Measurements from ENCODE around the gene ANKS4B. TPM values are rescaled to one million over a fixed set of nuclear protein-coding genes. Genes with fewer than 3 reads are reported as not detected.

Gene ANKS4B
- total RNA-seq, 1 experiment from 2014 or later: not detected

DNA sequence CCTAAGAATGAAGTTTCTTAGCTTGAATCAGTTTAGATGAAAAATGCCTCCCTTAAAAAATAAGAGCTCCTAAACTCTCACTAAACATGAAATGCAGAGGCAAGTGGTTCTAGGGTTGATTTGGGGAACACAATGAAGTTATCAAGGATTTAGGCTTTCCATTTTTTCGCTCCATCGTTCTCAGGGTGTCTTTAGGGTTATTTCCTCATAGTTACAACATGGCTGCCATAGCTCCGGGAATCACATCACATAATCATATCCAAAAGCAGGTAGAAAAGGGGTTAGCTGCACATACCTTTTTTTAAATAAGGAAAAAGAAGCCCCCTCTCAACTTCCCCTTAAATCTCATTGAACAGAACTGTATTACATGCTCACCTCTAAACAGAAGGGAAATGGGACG lies 43.5 kb upstream of the ANKS4B start:
- ATAC-seq (no peak), DNase-seq (ENCODE audit: low read depth, low spot score) (no peak)
- BruUV-seq (replicated peaks): no TSS peak
- Histone ChIP-seq H3K4me3 (ENCODE audit: low read depth in 2 of 2, low read length in 2 of 2) (no peak overlapping the region), H3K27me3 (ENCODE audit: control insufficient read depth, insufficient read depth, low read length) (0 out of 2 replicates have a peak, but pooled peaks cover 2% of the 10 kb centered on the region), H3K9me3 (ENCODE audit: control insufficient read depth, insufficient read depth, low read depth, low read length) (no peaks in the 10 kb centered on the region), H3K27ac (ENCODE audit: low read length) (no peak overlapping the region), H3K36me3 (ENCODE audit: control insufficient read depth, insufficient read depth, low read length) (no peaks in the 10 kb centered on the region), H3K4me1 (ENCODE audit: control insufficient read depth, insufficient read depth, low read length) (0 out of 2 replicates have a peak, but pooled peaks cover 4% of the 10 kb centered on the region)
- no peak for TF ChIP-seq SIN3A (IDR thresholded peaks at IDR 0.05; ENCODE audit: borderline replicate concordance, insufficient read depth, low read depth, low read length)
- CTCF ChIA-PET: interaction anchor here (0.8 kb wide), 1 partner anchor 111 kb away, joined by 5 read pairs; no protein-coding TSS in a partner anchor
- POLR2A ChIA-PET: no interaction called here
- intact Hi-C loops (cut with micrococcal nuclease; ENCODE audit: unreplicated experiment) (loop anchor here (10.0 kb wide), 1 partner anchor 85 kb away; the partner anchor contains the start of gene CRYM), in situ Hi-C loops (cut with HindIII; ENCODE audit: low pct_unique_long_range_greater_than_20kb, low sequenced_read_pairs) (loop anchor here (25.0 kb wide), 1 partner anchor 97 kb away; the partner anchor contains the start of gene CRYM)

DNA sequence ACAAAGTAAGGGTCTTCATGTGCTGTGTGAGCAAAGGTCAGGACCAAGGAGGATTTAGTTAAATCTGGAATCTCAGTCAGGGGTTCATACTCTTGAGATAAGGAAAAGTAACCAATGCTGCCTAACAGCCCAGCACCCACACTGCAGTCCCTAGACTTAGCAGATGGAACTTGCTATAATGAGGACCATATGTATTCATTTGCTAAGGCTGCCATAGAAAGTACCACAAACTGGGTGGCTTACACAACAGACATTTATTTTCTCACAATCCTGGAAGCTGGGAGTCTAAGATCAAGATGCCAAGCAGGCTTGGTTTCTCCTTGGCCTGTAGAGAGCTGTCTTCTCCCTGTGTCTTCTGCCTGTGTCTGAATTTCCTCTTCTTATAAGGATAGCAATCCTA lies 42.9 kb upstream of the ANKS4B start:
- H3K9me3 ChIP-seq (ENCODE audit: control insufficient read depth, insufficient read depth, low read depth, low read length): no peaks in the 10 kb centered on the region
- ATAC-seq: no peak

More for the DNA sequence above, 42.9 kb upstream of the ANKS4B start:
- Histone ChIP-seq H3K36me3 (ENCODE audit: control insufficient read depth, insufficient read depth, low read length) (no peaks in the 10 kb centered on the region), H3K4me3 (ENCODE audit: low read depth in 2 of 2, low read length in 2 of 2) (no peak overlapping the region), H3K27me3 (ENCODE audit: control insufficient read depth, insufficient read depth, low read length) (0 out of 2 replicates have a peak, but pooled peaks cover 2% of the 10 kb centered on the region), H3K27ac (ENCODE audit: low read length) (no peak overlapping the region), H3K4me1 (ENCODE audit: control insufficient read depth, insufficient read depth, low read length) (0 out of 2 replicates have a peak, but pooled peaks cover 4% of the 10 kb centered on the region)
- intact Hi-C loops (cut with micrococcal nuclease; ENCODE audit: unreplicated experiment) (loop anchor here (10.0 kb wide), 1 partner anchor 84 kb away; the partner anchor contains the start of gene CRYM), in situ Hi-C loops (cut with HindIII; ENCODE audit: low pct_unique_long_range_greater_than_20kb, low sequenced_read_pairs) (loop anchor here (25.0 kb wide), 1 partner anchor 97 kb away; the partner anchor contains the start of gene CRYM)
- POLR2A ChIA-PET: interaction anchor here (0.5 kb wide), 1 partner anchor 11 kb away, joined by 5 read pairs; no protein-coding TSS in a partner anchor
- TF ChIP-seq, protein P1, sequence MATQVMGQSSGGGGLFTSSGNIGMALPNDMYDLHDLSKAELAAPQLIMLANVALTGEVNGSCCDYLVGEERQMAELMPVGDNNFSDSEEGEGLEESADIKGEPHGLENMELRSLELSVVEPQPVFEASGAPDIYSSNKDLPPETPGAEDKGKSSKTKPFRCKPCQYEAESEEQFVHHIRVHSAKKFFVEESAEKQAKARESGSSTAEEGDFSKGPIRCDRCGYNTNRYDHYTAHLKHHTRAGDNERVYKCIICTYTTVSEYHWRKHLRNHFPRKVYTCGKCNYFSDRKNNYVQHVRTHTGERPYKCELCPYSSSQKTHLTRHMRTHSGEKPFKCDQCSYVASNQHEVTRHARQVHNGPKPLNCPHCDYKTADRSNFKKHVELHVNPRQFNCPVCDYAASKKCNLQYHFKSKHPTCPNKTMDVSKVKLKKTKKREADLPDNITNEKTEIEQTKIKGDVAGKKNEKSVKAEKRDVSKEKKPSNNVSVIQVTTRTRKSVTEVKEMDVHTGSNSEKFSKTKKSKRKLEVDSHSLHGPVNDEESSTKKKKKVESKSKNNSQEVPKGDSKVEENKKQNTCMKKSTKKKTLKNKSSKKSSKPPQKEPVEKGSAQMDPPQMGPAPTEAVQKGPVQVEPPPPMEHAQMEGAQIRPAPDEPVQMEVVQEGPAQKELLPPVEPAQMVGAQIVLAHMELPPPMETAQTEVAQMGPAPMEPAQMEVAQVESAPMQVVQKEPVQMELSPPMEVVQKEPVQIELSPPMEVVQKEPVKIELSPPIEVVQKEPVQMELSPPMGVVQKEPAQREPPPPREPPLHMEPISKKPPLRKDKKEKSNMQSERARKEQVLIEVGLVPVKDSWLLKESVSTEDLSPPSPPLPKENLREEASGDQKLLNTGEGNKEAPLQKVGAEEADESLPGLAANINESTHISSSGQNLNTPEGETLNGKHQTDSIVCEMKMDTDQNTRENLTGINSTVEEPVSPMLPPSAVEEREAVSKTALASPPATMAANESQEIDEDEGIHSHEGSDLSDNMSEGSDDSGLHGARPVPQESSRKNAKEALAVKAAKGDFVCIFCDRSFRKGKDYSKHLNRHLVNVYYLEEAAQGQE (IDR thresholded peaks at IDR 0.05; ENCODE audit: insufficient read depth in 1 of 2, low read depth in 2 of 2, low read length in 1 of 2): no peak
- TF ChIP-seq POLR2AphosphoS5 (IDR thresholded peaks at IDR 0.05; ENCODE audit: low read depth, low read length) (no peak), SIN3A (IDR thresholded peaks at IDR 0.05; ENCODE audit: borderline replicate concordance, insufficient read depth, low read depth, low read length) (no peak), TCF7L2 (IDR thresholded peaks at IDR 0.05; ENCODE audit: low read depth, low read length) (no peak)
- TF ChIP-seq, protein P2, sequence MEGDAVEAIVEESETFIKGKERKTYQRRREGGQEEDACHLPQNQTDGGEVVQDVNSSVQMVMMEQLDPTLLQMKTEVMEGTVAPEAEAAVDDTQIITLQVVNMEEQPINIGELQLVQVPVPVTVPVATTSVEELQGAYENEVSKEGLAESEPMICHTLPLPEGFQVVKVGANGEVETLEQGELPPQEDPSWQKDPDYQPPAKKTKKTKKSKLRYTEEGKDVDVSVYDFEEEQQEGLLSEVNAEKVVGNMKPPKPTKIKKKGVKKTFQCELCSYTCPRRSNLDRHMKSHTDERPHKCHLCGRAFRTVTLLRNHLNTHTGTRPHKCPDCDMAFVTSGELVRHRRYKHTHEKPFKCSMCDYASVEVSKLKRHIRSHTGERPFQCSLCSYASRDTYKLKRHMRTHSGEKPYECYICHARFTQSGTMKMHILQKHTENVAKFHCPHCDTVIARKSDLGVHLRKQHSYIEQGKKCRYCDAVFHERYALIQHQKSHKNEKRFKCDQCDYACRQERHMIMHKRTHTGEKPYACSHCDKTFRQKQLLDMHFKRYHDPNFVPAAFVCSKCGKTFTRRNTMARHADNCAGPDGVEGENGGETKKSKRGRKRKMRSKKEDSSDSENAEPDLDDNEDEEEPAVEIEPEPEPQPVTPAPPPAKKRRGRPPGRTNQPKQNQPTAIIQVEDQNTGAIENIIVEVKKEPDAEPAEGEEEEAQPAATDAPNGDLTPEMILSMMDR (IDR thresholded peaks at IDR 0.05): no peak
- no TSS peak for BruUV-seq (replicated peaks)
- no peak for DNase-seq (ENCODE audit: low read depth, low spot score)
- CTCF ChIA-PET: no interaction called here
